NCI-H82 treated with DMSO at 0.1 percent for 48 hours (cell line): Measurements from ENCODE around the gene NANOS3.
A peak's percentile ranks its signal among the peaks of the same experiment; 100 is the strongest.

ENCODE experiments used
- DNase-seq: peaks from one replicate; lab custom pipeline; 2025; ENCODE audit not compliant: unreplicated experiment; lab: John Stamatoyannopoulos, UW

Gene NANOS3

DNA sequence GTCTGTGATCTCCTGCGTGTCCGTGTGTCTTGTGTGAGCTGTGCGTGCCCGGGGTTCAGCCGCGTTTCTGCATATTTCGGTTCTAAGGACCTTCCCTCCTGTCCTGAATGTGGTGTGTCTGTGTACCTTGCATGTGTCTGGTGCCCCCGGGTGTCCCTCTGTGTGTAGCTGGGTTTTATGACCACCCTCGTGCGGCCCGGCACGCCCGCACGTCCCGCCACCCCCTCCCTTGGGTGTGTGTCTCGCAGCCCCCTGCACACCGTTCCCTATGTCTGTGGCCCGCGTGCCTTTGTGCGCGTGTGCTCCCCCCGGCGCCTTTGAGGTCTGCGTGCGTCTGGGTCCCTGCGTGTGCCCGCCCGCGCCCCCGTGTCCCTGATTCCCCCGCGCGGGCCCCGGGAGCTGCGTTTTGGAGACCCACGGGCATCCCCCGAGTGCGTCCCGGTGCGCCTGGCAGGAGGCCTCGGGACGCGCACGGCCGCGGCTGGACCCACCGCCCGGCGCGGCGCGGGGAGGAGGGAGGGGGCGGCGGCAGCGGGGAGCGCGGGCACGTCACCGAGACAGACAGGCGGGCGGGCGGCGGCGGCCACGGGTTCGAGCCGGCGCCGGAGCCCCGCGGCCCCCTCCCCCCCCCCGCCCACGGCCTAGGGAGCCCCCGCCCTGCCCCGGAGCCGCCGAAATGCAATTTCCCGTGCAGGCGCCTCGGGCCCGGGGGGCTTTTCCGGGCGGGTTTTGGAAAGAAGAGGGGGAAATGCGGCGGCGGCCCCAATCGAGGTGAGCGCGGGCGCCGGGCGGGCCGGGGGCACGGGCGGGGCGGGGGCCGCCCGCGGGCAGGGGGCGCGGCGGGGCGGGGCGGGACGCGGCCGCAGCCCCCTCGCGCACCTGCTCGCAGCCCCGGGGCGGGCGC is 12.0 kb upstream of the NANOS3 start:
- peak; percentile 27 for DNase-seq

GRCh38 chr19:13865571-13866462 is 11.1 kb upstream of the NANOS3 start:
- no peak for DNase-seq

GRCh38 chr19:13866463-13867046 is 10.4 kb upstream of the NANOS3 start:
- DNase-seq, result no peak

DNA sequence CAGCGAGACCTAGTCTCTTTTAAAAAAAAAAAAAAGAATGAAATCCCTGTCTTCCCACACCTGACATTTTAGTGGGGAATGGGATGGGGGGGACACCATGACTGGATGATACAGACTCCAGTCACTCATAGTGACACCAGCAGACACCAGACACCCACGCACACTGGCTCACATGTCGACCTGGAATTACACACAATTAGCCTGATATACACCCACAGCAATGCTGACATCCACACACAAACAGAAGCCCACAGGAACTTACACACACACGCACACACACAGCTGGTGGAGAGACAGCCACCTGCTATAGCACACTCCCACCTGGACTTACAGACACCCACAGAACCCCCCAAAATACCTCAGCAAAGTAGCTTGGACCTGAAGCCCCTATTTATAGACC is 8.3 kb upstream of the NANOS3 start:
- DNase-seq, result no peak

GRCh38 chr19:13869281-13869680 is 7.7 kb upstream of the NANOS3 start:
- DNase-seq, result no peak

GRCh38 chr19:13870873-13871272 is 6.1 kb upstream of the NANOS3 start:
- no peak for DNase-seq

GRCh38 chr19:13872339-13872694 is 4.6 kb upstream of the NANOS3 start:
- no peak for DNase-seq

DNA sequence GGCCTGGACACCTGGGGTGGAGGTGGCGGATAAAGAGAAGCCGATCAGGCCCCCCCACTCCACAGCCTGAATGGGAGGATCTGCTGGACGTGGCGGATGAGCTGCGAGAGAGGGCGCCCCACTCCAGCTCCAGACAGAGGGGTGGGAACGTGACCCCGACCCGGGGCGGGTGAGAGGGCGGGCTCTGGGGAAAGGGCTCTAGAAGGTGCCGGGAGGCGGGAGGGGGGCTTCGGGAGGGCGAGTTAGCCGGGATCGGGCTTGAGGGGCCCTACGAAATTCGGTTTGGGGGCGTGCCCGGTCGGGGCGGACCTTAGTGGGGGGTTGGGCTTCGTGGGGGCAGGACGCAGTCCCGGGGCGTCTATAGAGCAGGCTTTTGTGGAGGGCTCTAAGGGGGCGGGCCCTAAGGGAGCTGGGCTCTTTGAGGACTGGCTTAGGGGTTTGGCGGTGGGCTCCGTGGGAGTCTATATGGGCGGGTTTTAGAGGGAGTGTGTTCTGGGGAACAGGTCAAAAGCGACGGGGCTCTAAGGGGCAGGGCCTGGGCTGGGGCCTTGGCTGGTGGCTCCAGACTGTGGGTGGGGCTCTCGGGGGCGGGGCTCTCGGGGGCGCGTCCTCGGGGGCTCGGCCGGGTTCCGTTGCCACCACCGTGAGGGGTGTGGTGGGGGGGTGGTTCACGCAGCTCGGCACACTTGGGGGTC is 4.1 kb upstream of the NANOS3 start:
- DNase-seq, result no peak

- no peak for DNase-seq
Observed at GRCh38 chr19:13873834-13874515, 3.0 kb upstream of the NANOS3 start.

GRCh38 chr19:13875824-13876223 is 1.1 kb upstream of the NANOS3 start:
- DNase-seq, result no peak

- DNase-seq, result no peak
Observed at GRCh38 chr19:13877303-13877702, 369 bp downstream of the NANOS3 start.

GRCh38 chr19:13880059-13881043 is 3.4 kb downstream of the NANOS3 start:
- DNase-seq, result peak; percentile 87

GRCh38 chr19:13881251-13881691 is 4.3 kb downstream of the NANOS3 start:
- no peak for DNase-seq

DNA sequence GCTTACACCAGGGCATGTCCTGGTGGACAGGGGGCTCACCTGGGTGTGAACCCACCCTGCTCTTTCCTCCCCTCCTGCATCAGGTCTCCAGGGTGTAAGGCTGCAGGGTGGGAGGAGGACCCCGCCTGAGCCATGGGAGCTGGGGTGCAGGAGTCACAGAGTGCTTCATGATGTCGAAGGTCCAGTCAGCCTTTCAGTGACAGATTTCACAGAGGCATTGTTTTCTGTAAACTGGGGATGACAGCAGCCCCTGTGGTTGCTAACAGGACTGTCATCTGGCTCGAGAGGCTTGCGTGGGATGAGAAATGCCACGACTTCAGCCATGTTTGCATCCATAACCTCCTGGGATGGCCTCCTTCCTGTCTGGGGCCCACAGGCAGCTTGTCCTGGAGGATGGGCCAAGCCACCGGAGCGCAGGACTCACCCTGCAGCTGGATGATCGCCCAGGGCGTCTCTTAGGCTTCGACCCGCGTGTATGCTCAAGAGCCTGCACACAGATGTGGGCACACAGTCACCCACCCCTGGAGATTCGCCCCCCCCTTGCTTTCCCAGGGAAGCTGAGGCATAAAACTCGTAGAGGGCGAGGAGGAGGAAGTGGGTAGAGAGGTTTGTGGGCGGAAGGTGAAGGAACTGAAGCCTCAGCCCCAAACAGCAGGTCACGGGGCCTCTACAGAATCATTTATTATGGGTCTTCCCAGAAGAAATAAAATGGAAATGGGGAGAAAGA is 4.9 kb downstream of the NANOS3 start:
- no peak for DNase-seq

- no peak for DNase-seq
Observed at GRCh38 chr19:13882419-13882795, 5.5 kb downstream of the NANOS3 start.

GRCh38 chr19:13882836-13883235 is 5.9 kb downstream of the NANOS3 start:
- DNase-seq, result no peak

DNA sequence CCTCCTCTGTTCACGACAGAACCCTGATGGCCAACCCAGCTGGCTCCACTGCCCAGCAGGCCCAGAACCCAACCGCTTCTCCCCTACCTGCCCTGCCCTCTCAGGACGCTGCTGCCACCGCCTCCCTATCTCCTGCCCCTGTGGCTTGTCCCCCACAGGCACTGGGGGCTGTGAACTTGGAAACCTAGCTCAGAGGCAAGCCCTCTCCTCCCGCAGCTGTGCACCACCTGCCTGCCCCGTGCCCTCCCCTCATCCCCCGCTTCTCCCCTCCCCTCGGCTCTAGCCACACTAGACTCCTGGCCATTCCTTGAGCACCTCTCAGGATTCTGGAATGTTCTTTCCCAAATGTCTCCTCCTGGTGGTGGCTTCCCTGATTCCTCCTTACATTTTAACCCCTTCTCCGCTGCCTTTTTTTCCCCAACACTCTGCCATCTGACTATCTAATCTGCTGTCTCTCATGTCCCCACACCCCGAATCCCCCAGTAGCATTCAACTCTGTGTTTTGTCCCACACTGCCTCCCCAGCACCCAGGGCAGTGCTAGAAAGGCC is 6.7 kb downstream of the NANOS3 start:
- DNase-seq, result no peak
